ENCODE measurements around the gene TUBB2B.
"Not testable (repeated sequence)": the region's sequence is repeated elsewhere in the genome, so short reads cannot be mapped to it uniquely, and the experiment has no call there.

DNA sequence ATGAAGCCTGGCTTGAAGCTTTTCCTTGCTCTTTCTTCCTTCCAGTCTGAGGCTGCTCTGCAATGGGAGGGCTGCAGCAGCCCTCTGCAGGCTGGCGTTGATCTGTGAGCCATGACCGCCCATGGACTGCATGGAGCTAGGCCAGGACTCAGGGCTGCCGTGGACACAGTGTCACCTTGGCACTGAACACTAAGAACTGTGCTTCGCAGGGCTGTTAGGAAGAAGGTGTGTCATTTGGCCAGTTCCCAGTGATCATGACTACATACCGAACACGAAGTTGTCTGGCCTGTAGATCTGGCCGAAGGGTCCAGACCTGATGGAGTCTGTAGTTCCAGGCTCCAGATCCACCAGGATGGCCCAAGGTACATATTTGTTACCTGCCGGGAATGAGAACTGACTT, 48.8 kb downstream of the TUBB2B start:
- TF ChIP-seq, protein P1, sequence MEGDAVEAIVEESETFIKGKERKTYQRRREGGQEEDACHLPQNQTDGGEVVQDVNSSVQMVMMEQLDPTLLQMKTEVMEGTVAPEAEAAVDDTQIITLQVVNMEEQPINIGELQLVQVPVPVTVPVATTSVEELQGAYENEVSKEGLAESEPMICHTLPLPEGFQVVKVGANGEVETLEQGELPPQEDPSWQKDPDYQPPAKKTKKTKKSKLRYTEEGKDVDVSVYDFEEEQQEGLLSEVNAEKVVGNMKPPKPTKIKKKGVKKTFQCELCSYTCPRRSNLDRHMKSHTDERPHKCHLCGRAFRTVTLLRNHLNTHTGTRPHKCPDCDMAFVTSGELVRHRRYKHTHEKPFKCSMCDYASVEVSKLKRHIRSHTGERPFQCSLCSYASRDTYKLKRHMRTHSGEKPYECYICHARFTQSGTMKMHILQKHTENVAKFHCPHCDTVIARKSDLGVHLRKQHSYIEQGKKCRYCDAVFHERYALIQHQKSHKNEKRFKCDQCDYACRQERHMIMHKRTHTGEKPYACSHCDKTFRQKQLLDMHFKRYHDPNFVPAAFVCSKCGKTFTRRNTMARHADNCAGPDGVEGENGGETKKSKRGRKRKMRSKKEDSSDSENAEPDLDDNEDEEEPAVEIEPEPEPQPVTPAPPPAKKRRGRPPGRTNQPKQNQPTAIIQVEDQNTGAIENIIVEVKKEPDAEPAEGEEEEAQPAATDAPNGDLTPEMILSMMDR (IDR thresholded peaks at IDR 0.05 in 2 of 3, conservative IDR thresholded peaks at IDR 0.05 in 1 of 3; ENCODE audit: borderline replicate concordance in 1 of 3, insufficient read depth in 1 of 3, low read depth in 2 of 3, low read length in 2 of 3): not testable (repeated sequence)
- TF ChIP-seq POLR2A (IDR thresholded peaks at IDR 0.05; ENCODE audit: borderline replicate concordance, extremely low read depth, insufficient read depth, insufficient read length); POLR2AphosphoS5 (IDR thresholded peaks at IDR 0.05; ENCODE audit: low read depth, low read length); CEBPB (IDR thresholded peaks at IDR 0.05; ENCODE audit: low read depth); EZH2phosphoT487 (IDR thresholded peaks at IDR 0.05; ENCODE audit: borderline replicate concordance): not testable (repeated sequence)
- TF ChIP-seq, protein P2, sequence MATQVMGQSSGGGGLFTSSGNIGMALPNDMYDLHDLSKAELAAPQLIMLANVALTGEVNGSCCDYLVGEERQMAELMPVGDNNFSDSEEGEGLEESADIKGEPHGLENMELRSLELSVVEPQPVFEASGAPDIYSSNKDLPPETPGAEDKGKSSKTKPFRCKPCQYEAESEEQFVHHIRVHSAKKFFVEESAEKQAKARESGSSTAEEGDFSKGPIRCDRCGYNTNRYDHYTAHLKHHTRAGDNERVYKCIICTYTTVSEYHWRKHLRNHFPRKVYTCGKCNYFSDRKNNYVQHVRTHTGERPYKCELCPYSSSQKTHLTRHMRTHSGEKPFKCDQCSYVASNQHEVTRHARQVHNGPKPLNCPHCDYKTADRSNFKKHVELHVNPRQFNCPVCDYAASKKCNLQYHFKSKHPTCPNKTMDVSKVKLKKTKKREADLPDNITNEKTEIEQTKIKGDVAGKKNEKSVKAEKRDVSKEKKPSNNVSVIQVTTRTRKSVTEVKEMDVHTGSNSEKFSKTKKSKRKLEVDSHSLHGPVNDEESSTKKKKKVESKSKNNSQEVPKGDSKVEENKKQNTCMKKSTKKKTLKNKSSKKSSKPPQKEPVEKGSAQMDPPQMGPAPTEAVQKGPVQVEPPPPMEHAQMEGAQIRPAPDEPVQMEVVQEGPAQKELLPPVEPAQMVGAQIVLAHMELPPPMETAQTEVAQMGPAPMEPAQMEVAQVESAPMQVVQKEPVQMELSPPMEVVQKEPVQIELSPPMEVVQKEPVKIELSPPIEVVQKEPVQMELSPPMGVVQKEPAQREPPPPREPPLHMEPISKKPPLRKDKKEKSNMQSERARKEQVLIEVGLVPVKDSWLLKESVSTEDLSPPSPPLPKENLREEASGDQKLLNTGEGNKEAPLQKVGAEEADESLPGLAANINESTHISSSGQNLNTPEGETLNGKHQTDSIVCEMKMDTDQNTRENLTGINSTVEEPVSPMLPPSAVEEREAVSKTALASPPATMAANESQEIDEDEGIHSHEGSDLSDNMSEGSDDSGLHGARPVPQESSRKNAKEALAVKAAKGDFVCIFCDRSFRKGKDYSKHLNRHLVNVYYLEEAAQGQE (IDR thresholded peaks at IDR 0.05; ENCODE audit: low read depth): not testable (repeated sequence)

Measured in HCT116 (cell line).